Measurements from ENCODE around the gene PLEKHG4.
A peak's percentile ranks its signal among the peaks of the same experiment; 100 is the strongest.

PLEKHG4 gene, protein sequence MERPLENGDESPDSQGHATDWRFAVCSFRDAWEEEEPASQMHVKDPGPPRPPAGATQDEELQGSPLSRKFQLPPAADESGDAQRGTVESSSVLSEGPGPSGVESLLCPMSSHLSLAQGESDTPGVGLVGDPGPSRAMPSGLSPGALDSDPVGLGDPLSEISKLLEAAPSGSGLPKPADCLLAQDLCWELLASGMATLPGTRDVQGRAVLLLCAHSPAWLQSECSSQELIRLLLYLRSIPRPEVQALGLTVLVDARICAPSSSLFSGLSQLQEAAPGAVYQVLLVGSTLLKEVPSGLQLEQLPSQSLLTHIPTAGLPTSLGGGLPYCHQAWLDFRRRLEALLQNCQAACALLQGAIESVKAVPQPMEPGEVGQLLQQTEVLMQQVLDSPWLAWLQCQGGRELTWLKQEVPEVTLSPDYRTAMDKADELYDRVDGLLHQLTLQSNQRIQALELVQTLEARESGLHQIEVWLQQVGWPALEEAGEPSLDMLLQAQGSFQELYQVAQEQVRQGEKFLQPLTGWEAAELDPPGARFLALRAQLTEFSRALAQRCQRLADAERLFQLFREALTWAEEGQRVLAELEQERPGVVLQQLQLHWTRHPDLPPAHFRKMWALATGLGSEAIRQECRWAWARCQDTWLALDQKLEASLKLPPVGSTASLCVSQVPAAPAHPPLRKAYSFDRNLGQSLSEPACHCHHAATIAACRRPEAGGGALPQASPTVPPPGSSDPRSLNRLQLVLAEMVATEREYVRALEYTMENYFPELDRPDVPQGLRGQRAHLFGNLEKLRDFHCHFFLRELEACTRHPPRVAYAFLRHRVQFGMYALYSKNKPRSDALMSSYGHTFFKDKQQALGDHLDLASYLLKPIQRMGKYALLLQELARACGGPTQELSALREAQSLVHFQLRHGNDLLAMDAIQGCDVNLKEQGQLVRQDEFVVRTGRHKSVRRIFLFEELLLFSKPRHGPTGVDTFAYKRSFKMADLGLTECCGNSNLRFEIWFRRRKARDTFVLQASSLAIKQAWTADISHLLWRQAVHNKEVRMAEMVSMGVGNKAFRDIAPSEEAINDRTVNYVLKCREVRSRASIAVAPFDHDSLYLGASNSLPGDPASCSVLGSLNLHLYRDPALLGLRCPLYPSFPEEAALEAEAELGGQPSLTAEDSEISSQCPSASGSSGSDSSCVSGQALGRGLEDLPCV

DNA sequence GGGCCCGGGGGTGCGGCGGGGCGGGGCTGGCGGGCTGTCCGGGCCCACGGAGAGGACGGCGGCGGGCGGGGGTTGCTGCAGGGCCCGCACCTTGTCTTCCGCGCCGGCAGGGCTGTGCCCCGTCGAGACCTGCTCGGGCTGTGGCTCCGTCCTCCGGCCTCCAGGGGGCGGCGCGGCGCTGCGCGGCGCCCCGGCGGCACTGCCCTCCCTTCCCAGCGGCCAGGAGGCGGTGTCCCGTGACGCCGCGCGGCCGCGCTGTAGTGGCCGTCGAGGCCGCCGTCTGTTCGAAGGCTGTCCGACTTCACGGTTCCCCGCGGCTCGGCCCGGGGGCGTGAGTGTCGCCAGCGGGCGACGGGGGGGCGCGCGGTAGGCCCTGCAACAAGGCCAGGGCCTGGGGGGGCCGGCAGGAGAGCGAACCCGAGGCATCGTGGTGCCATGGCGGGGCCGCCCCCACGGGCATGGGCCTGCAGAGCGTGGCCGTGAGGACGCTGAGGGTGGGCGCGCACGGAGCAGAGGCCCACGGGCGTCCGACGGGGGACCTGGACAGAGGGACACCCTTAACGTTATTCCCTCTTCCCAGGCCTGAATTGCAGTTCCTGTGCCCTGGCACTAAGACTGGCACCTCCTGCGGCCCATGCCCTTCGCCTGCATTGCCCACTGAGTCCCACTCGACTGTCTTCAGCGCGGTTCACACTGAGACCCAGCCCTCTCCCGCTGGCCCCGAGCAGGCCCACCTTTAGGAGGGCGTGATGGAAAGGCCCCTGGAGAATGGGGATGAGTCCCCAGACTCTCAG lies at the start of gene PLEKHG4:
Gene PLEKHG4, plus strand, starts transcription at position 237 of the 794 bp plus-strand sequence. Its CDS starts 513 bp downstream, at position 750.
- DNase-seq (ENCODE audit: low read depth): peak; percentile 38

DNA sequence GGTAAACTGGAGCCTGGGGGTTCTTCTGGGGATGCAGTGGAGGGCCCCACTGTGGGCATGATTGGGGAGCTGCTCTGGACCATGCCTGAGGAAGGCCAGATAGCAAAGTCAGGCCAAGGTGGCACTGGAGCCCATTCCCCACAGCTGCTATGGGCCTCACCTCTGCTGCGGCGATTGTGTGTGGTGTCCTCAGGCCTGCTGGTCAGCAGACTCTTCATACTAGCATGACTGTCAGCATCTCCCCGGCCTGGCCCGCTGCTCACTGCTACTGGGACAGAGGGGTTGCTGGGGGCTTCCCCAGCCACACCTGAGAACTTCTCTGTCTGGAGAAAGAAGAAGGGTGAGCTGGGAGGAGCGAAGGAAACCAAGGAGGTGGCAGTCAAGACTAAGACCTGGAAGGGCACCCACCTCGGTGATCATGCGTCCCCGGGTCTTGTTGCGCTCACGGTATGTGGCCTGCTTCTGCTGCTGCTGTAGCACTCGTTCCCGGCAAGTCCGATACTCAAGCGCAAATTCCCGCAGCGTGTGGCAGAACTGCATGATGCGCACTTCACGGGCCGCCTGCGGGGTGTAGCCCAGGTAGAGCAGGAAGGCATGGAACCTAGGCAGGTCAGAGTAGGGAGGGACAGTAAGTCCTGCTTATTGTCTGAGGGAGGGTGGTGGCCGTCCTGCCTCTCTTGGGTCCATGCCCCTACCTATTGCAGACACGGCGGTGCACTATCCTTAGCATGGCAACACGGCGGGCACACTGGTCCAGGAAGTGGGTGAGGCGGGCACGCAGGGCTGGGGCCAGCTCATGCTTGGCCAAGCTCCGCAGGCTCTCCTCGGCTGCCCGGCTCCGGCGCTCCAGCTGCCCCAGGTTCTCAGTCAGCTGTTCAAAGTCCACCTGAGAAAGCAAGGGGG lies 49.2 kb upstream of the PLEKHG4 start:
- no peak for DNase-seq (ENCODE audit: low read depth)

DNA sequence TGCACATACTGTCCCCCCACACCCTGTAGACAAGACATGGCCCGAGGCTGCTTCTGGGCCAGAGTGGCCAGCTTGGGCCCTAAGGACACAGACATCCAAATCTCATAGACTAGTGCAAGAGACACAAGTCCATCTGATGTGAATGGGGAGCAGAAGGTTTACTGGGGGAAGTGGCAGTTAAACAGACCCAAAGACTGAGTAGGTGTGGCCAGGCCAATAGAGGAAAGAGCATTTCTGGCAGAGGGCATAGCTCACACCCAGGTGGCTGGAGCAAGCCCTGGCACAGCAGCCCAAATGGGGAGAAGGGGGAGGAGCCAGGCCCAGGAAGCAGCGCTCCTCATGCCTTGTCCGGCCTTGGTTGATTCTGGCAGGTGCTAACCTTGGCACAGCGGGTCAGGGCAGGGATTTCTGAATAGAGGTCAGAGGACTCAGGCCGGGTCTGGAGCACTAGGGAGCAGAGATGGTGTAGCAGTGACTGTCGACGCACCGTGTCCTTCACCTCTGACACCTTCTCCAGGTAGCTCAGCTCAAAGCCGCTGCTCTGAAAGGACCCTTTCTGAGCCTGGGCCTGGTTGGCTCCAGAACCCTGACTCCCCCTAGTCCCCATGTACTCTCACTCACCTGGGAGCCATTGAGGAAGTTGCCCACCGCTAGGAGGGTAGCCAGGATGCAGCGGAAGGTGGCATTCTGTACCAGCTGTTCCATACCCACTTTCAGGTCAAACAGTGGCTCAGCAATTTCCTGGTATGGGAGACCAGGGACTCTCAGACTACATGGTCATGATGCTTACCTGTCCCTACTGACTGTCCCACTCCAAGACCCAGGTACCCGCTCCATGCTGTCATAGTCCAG lies 48.3 kb upstream of the PLEKHG4 start:
- no peak for DNase-seq (ENCODE audit: low read depth)

DNA sequence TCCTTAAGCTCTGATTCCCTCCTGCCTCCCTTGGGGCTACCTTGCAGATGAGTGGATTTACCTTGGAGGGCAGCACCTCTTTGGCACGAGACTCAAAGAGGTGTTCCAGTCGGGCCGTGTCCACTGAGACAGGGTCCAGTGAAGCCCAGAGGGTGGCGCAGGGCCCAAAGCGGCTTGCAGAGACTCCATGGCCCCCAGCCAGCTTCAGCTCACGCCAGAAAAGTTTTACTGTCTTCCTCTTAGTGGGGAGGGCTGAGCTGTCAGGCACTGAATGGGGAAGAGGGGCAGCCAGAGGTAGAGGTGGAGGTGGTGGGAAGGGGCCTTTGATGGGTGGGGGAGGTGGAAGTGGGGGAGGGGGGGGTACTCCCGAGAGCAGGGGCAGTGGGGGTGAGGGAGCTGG lies 45.7 kb upstream of the PLEKHG4 start:
- DNase-seq (ENCODE audit: low read depth): no peak

DNA sequence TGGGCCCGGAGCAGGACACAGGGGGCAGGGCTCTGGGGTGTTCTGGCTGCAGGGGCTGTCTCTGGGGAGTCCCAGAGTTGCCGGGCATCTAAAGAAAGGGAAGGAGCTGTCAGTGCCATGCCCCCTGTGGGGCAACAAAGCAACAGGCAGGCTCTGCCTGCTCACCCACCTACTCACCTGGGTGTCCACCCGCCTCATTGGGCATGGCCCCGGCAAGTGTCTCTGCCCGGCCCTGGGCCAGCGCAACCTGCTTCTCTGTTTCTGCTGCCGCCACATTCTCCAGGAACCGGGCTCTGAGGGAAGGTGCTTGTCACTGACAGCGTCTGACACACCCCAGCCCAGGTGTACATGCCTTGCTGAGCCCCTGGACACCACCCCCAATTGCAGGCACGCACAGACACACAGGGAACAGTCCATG lies 45.1 kb upstream of the PLEKHG4 start:
- no peak for DNase-seq (ENCODE audit: low read depth)

DNA sequence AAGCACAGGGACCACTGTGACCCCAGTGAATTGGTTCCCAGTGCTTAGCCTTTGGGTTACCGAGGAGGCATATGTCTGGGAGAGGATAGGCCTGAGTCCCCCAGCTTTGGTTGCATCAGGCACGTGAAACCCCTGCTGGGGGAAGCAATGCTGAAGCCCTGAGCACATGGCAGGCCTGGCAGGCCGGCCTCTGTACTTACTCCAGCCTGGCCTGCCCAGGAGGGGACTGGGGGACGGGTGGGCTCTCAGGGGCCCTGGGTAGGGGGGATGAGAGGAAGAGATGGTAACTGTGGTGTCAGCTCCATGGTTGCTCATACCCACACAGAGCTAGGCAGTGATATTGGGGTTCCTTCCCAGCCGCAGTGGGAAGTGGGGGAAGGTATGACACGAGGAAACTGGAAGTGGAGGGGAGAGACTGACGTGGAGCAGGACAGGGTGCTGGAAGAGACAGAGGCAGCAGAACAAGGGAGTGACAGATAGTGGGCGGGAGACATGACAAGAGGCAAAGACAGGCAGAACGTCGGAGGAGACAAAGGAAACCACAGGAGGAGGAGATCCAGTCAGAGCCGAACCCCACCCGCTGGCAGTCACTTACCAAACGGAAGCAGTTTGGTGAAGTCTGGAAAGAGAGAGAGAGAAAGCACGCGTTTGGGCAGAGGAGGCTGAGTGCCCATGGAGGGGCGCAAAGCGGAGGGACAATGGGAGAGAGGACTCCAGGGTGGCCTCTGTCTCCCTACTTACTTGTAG lies 43.3 kb upstream of the PLEKHG4 start:
- DNase-seq (ENCODE audit: low read depth): no peak

DNA sequence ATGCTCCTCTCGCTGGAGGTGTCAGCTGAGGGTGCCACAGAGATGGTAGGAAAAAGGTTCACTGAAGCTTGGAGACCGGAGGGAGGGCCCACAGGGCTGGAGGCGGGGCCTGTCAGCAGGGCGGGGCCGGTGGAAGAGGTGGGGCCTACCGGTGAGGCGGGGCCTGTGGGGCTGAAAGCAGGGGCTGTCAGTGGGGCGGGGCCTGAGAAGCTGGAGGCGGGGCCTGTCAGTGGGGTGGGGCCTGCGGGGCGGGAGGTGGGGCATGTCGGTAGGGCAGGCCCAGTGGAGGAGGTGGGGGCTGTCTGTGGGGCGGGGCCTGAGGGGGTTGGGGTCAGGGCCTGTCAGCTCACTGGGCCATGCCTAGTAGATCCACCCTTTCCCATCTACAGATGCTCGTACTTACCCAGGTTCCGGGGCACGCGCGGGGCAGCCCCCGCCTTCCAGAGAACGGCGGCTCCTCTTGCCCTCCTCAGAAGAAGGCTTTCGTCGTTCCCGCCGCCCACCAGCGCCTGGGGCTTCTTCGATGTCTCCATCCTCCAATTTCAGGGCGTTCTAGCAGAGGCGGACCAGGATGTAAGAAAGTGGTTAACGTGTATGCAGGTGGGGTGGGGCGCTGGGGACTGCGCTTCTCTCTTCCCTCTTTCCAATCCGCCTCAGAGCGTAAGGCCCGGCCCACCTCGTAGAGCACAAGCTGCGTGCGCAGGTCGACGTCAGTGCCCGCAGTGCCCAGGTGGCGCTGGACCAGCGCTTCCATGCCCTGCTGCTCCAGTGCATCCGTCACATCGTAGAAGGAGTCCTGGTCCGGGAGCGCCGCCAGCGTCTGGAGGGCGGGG lies 42.6 kb upstream of the PLEKHG4 start:
- no peak for DNase-seq (ENCODE audit: low read depth)

DNA sequence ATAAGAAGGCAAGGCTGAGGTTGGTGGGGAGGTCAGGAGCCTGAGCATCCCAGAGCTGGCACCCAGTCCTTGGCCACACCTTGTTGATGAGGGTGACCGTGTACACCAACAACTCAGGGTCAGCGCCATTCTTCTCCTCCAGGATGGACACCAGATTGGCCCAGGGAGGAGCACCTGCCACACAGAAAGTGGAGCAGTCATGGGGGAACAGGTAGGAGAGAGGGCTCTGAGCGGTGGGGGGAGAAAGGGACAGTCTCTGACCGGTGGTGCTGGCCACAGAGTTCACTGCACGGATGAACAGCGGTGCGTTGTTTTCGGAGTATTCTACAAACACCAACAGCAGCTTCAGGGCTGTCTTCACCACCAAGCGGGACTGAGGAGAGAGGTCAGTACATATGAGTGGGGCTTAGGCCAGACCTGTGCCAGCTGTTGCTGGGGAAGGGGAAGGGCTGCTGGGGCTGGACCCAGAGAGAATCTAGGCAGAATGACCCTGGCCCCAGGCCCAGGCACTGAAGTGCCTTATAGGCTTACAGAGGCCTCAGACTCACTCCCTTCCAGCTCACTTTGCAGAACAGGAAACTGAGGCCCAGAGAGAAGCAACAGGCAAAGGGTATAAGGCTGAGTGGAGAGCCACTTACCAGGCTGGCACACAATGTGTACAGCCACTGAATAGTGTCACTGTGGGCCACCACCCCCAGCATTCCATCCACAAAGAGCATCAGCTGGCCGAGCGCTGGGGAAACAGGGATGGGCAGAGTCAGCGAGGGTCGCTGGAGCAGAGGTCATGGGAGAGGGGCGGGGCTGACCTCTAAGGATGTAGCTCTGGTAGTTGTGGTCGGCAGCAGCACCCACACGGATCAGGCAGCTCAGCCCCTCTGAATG lies 41.7 kb upstream of the PLEKHG4 start:
- DNase-seq (ENCODE audit: low read depth): no peak

DNA sequence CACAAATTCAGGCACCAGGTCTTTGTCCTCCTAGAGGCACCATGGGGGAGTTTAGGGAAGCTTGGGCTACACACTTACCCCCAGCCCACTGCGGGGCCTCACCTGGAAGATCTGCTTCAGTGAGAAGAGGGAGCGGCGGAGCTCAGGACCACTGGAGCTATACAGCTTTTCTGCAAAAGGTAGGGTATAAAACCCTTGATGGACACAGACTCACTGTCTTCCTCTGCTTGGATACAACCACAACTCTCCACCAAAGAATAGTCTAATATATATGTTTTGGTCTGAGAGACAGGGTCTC lies 41.1 kb upstream of the PLEKHG4 start:
- DNase-seq (ENCODE audit: low read depth): no peak

DNA sequence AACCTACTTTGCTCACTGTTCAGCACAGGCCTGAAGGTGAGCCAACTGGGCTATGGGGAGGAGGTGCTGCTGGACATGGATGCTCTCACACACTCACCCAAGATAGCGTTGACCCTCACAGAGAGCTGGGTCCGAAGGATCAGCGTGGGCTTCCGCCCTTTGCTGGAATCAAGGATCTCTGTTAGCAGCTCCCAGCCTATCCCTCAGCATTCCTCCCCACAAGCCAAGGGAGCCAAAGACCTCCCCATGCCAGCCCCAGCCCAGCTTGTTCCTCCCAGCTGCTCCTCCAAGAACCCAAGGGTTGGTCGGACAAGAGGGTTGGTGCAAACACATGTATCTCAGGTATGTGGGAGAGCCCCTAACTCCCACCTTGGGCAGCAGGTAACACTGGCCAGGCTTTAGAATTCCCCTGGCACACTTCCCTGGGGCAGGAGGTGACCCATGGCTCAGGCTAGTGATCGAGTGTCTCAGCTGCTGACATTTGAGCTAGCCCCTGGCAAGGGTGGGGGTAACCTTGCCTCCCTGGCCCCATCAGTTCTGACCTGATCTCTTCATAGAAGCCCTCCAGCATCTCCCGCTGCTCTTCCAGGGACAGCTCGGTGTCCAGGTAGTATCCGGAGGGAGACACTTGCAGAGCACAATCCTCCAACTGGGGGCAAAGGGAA lies 40.4 kb upstream of the PLEKHG4 start:
- DNase-seq (ENCODE audit: low read depth): no peak

DNA sequence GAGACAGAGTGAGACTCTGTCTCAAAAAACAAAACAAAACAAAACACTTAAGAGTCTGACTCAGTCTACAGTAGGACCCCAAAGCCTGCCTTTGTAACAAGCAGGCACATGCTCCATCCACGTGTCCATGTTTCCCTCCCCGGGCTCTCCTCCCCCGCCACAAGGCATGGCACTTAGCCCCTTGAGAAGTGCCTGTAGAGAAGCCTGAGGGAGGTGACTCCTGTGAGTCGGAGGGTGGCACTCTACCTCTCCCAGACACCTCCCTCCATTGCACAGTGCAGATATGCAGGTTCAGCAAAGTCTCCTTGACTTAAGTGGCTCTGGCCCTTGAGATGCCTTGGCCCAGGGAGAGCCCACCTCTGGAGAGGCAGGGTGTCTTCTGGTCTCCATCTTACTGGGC lies 38.8 kb upstream of the PLEKHG4 start:
- no peak for DNase-seq (ENCODE audit: low read depth)

DNA sequence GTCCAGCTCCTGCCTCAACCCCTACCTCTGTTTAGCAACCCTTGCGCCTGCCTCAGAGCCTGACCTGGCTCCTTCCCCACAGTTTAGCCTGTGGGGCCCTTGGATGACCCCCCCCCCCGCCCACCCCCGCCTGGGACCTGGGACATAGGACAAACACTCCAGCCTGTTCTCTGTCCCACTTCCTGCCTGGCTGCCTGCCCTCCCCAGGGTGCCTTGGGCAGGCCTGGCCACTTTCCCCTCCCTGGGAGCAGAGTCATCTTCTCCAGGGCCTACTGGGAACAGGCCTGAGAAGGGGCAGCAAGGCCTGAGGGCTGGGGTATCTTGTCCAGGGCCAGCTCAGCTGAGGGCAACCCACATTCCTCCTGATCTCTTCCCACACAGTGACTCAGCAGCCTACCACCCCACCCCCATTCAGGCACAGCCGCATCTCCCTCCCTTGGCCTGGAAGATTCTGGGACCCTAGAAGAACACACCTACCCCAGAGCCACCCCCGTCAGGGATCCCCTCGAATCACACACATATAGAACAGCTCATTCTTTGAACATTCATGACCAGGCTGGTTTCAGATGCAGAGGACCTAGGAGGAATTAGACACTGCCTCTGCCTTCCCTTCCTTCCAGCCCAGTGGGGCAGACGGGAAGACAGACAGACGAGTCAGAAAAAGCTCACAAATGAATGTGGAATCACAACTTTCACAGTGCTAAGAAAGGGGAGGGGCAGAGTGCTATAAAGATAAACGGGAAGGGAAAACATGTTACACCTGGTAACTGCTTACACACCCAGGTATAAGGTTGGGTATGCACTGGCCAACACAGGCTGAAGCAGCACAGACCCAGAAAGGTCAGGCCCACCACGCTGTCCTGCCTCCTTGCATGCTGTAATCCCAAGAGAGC lies 38.1 kb upstream of the PLEKHG4 start:
- DNase-seq (ENCODE audit: low read depth): peak; percentile 64

DNA sequence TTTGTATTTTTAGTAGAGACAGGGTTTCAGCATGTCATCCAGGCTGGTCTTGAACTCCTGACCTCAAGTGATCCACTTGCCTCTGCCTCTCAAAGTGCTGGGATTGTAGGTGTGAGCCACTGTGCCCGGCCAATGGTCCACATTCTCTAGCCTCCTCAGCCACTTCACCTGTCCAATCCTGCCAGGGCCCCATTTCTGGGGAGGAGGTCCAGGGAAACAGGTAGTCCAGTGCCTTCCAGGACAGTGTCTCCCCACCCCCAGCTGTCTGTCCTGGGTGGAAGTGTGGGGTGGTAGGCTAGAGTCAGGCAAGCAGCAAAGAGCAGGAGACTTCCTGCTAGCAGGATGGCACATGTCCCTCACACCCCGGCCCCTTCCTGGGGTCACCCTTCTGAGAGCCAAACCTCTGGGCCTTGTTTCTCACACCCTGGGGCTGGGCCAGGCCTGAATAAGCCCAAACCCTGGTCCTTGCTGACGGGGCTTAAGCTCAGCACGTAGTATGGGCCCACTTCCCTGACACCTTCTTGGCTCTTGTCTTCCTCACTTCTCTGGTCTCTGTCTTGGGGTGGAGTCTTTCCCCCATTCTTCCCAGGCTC lies 37.1 kb upstream of the PLEKHG4 start:
- DNase-seq (ENCODE audit: low read depth): no peak

DNA sequence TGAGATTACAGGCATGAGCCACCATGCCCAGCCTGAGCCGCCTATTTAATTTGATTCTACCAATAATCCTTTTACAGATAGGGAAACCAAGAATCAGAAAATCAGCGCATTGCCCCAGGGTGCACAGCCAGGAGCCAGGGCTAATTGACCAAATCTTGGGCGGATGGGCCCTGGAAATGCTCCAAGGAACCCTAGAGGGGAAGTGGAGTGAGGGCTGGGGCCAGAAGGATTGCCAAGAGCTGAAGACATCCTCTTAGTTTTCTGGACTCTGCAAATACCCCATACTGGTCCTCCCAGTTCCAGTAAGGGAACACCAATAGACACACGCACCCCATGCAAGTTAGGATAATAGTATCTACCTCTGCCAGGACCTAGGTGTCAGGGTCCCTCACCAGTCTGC lies 35.9 kb upstream of the PLEKHG4 start:
- no peak for DNase-seq (ENCODE audit: low read depth)
